Left ventricle myocardium inferior (tissue), 1 donor: ENCODE results near the gene RPS29. TPM values are rescaled to one million over a fixed set of nuclear protein-coding genes. Genes with fewer than 3 reads are reported as not detected.
"Not testable (repeated sequence)": the region's sequence is repeated elsewhere in the genome, so short reads cannot be mapped to it uniquely, and the experiment has no call there.

Source experiments
- DNase-seq: peaks from one replicate; pipeline ENCODE4 v3.0.0-alpha.2; 2020
- H3K27ac ChIP-seq: fragments of 200-600 bp; replicated peaks from 2 replicates; pipeline ENCODE4 v1.8.0; 2021
- H3K27me3 ChIP-seq: fragments of 200-600 bp; 2 replicates; pipeline ENCODE4 v1.8.0; 2021; ENCODE audit warnings: low read depth
- H3K36me3 ChIP-seq: fragments of 200-600 bp; 2 replicates; pipeline ENCODE4 v1.8.0; 2021
- H3K4me1 ChIP-seq: fragments of 200-600 bp; 2 replicates; pipeline ENCODE4 v1.8.0; 2021
- H3K4me3 ChIP-seq: fragments of 200-600 bp; 2 replicates; pipeline ENCODE4 v1.8.0; 2021; ENCODE audit warnings: mild to moderate bottlenecking, moderate library complexity
- H3K9me3 ChIP-seq: fragments of 200-600 bp; replicated peaks from 2 replicates; pipeline ENCODE4 v1.8.0; 2021
- CTCF ChIP-seq: fragments of 200-600 bp; IDR thresholded peaks from 2 replicates; pipeline ENCODE4 v1.8.0; 2021; ENCODE audit warnings: antibody characterized with exemption, mild to moderate bottlenecking, borderline replicate concordance
- intact Hi-C: fragments of 100-400 bp; cut with micrococcal nuclease; formaldehyde crosslinking; loops from one replicate; pipeline ENCODE4 v1.11.0; 2022
- total RNA-seq: library from RNA; stranded (reverse); fragmentation: NEBNext Ultra II Directional; extraction: Animal tissue kit (Norgen Biotek cat#: 25700); gene quantifications from one replicate; pipeline ENCODE4 v1.2.1, GENCODE V29; 2021
- donor health status: DM: no; HTN: yes; CAD: no; lungs with severe emphysema.

Gene RPS29
- total RNA-seq, 1 donor from 2014 or later = 853 TPM

- Histone ChIP-seq H3K27ac (peak overlapping the region; percentile 90), H3K4me3 (peak overlapping the region; percentile 86), H3K36me3 (peaks cover 28% of the 10 kb centered on the region), H3K4me1 (peaks cover 27% of the 10 kb centered on the region), H3K27me3 (no peaks in the 10 kb centered on the region), H3K9me3 (no peaks in the 10 kb centered on the region)
- intact Hi-C loops = loop anchor here (2.0 kb wide), 1 partner anchor 34 kb away; the partner anchor contains the start of genes MGAT2 and RPL36AL
- DNase-seq = no peak
- TF ChIP-seq CTCF = peak; percentile 82
These were observed 687 bp upstream of the RPS29 start for GRCh38 chr14:49586673-49587460.

GRCh38 chr14:49584981-49585640 is 1.1 kb downstream of the RPS29 start:
- intact Hi-C loops, H3K27me3 ChIP-seq: not testable (repeated sequence)
- peak overlapping the region; percentile 90 for H3K27ac ChIP-seq

GRCh38 chr14:49584058-49584457 is 2.1 kb downstream of the RPS29 start:
- Histone ChIP-seq H3K27me3 (no peaks in the 10 kb centered on the region), H3K36me3 (peaks cover 33% of the 10 kb centered on the region), H3K9me3 (no peaks in the 10 kb centered on the region), H3K4me3 (peak overlapping the region; percentile 86), H3K4me1 (peaks cover 27% of the 10 kb centered on the region), H3K27ac (no peak overlapping the region)
- no peak for TF ChIP-seq CTCF
- DNase-seq = no peak
- intact Hi-C loops = no loop called here

More at GRCh38 chr14:49584981-49585640, 1.1 kb downstream of the RPS29 start:
- Histone ChIP-seq H3K4me1 (peaks cover 27% of the 10 kb centered on the region), H3K4me3 (peak overlapping the region; percentile 86), H3K36me3 (peaks cover 33% of the 10 kb centered on the region)
- DNase-seq, H3K9me3 ChIP-seq: not testable (repeated sequence)

- Histone ChIP-seq H3K27me3 (no peaks in the 10 kb centered on the region), H3K9me3 (no peaks in the 10 kb centered on the region), H3K27ac (no peak overlapping the region), H3K36me3 (peaks cover 33% of the 10 kb centered on the region), H3K4me1 (peaks cover 27% of the 10 kb centered on the region), H3K4me3 (peak overlapping the region; percentile 86)
- TF ChIP-seq CTCF = no peak
- DNase-seq = no peak
- intact Hi-C loops = no loop called here
These were observed 2.6 kb downstream of the RPS29 start for GRCh38 chr14:49583629-49584028.

GRCh38 chr14:49582113-49582977 is 3.8 kb downstream of the RPS29 start:
- no peaks in the 10 kb centered on the region for H3K27me3 ChIP-seq
- no peak overlapping the region for H3K4me3 ChIP-seq
- H3K36me3 ChIP-seq = peaks cover 37% of the 10 kb centered on the region
- intact Hi-C loops = no loop called here
- no peaks in the 10 kb centered on the region for H3K9me3 ChIP-seq
- no peak for TF ChIP-seq CTCF
- H3K27ac ChIP-seq = no peak overlapping the region
- peaks cover 27% of the 10 kb centered on the region for H3K4me1 ChIP-seq
- DNase-seq = no peak
